Measurements from ENCODE around the gene NEK4. TPM values are rescaled to one million over a fixed set of nuclear protein-coding genes. Genes with fewer than 3 reads are reported as not detected.

The NEK4 gene
- total and polyA plus RNA-seq, 2 of the 13 experiments (the other 11 are each of a cell fraction or from before 2014, with no cell fraction given), result 16.5 to 38.0 TPM

- TF ChIP-seq ELK4 (CRISPR knock-in tag; IDR thresholded peaks at IDR 0.05; ENCODE audit: borderline replicate concordance) (no peak), HNF1B (CRISPR knock-in tag; IDR thresholded peaks at IDR 0.05) (no peak), SOX13 (IDR thresholded peaks at IDR 0.05) (no peak), SOX13 (CRISPR knock-in tag; conservative IDR thresholded peaks at IDR 0.05 in 1 of 2, IDR thresholded peaks at IDR 0.05 in 1 of 2) (peak in 1 of 2 experiments; percentile 63; a peak in 2 of 4 replicates), ZNF451 (CRISPR knock-in tag; IDR thresholded peaks at IDR 0.05) (no peak), ZNF629 (CRISPR knock-in tag; conservative IDR thresholded peaks at IDR 0.05) (no peak), ZNF772 (CRISPR knock-in tag; IDR thresholded peaks at IDR 0.05) (no peak), TEAD3 (CRISPR knock-in tag; optimal IDR thresholded peaks at IDR 0.05; ENCODE audit: borderline replicate concordance) (peak; percentile 94), TFDP1 (CRISPR knock-in tag; IDR thresholded peaks at IDR 0.05; ENCODE audit: borderline replicate concordance) (peak; percentile 60; the same call in 1 of the 2 replicates), HNRNPL (IDR thresholded peaks at IDR 0.05; ENCODE audit: low read depth, low read length) (no peak), IKZF1 (IDR thresholded peaks at IDR 0.05) (no peak), ZNF883 (CRISPR knock-in tag; IDR thresholded peaks at IDR 0.05; ENCODE audit: not compliant biosample characterization) (no peak), CBFB (CRISPR knock-in tag; IDR thresholded peaks at IDR 0.05) (no peak), FOXJ3 (CRISPR knock-in tag; IDR thresholded peaks at IDR 0.05; ENCODE audit: borderline replicate concordance) (0 out of 2 replicates have a peak, but pooled peaks have one; percentile 14), ZNF773 (CRISPR knock-in tag; IDR thresholded peaks at IDR 0.05; ENCODE audit: borderline replicate concordance) (no peak), SNRNP70 (IDR thresholded peaks at IDR 0.05; ENCODE audit: low read depth, low read length) (no peak), ZFP36L2 (CRISPR knock-in tag; IDR thresholded peaks at IDR 0.05) (no peak), TAF1 (CRISPR knock-in tag; IDR thresholded peaks at IDR 0.05) (no peak), ZNF207 (IDR thresholded peaks at IDR 0.05; ENCODE audit: borderline replicate concordance) (no peak), ZKSCAN1 (IDR thresholded peaks at IDR 0.05; ENCODE audit: low read length) (no peak), TARDBP (CRISPR knock-in tag; IDR thresholded peaks at IDR 0.05) (0 out of 2 replicates have a peak, but pooled peaks have one; percentile 17), ZNF605 (CRISPR knock-in tag; IDR thresholded peaks at IDR 0.05) (no peak), ZNF264 (CRISPR knock-in tag; IDR thresholded peaks at IDR 0.05) (peak; percentile 47; the same call in 1 of the 2 replicates), NFYB (CRISPR knock-in tag; IDR thresholded peaks at IDR 0.05) (no peak)
- TF ChIP-seq, protein P1, sequence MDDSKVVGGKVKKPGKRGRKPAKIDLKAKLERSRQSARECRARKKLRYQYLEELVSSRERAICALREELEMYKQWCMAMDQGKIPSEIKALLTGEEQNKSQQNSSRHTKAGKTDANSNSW (CRISPR knock-in tag; IDR thresholded peaks at IDR 0.05; ENCODE audit: borderline replicate concordance), result no peak
- TF ChIP-seq, protein P2, sequence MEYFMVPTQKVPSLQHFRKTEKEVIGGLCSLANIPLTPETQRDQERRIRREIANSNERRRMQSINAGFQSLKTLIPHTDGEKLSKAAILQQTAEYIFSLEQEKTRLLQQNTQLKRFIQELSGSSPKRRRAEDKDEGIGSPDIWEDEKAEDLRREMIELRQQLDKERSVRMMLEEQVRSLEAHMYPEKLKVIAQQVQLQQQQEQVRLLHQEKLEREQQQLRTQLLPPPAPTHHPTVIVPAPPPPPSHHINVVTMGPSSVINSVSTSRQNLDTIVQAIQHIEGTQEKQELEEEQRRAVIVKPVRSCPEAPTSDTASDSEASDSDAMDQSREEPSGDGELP (IDR thresholded peaks at IDR 0.05; ENCODE audit: borderline replicate concordance, low read depth), result peak; percentile 61; the same call in 1 of the 2 replicates
Measured at GRCh38 chr3:52682016-52682415, 88.7 kb downstream of the NEK4 start (continued).

Data from HepG2 (cell line).